GM23338 (cell line): ENCODE data around the gene XPC. TPM values are rescaled to one million over a fixed set of nuclear protein-coding genes. Genes with fewer than 3 reads are reported as not detected.

Experiments used
- ATAC-seq: fragments of 200-7000 bp; cut with Tn5 transposase; 3 replicates; pipeline ENCODE4 v1.9.1; 2020
- DNase-seq: peaks from one replicate; pipeline ENCODE4 v3.0.0-alpha.2; 2015; ENCODE audit warnings: low spot score
- H2AFZ ChIP-seq: fragments of 200-600 bp; sonication (generic); 2 replicates; pipeline ENCODE4 v1.8.0; 2016; ENCODE audit warnings: antibody characterized with exemption, mild to moderate bottlenecking, moderate library complexity
- H3F3A ChIP-seq: fragments of 200-600 bp; sonication (generic); replicated peaks from 2 replicates; pipeline ENCODE4 v1.8.0; 2017; ENCODE audit warnings: antibody characterized with exemption, mixed run types, low read depth
- H3K27ac ChIP-seq: fragments of 200-600 bp; sonication (generic); 2 replicates; pipeline ENCODE4 v1.6.1; 2016; ENCODE audit warnings: low read depth
- H3K27me3 ChIP-seq: fragments of 200-600 bp; sonication (generic); 2 replicates; pipeline ENCODE4 v1.8.0; 2016; ENCODE audit warnings: mild to moderate bottlenecking, mixed run types, moderate library complexity; ENCODE audit not compliant: insufficient read depth
- H3K36me3 ChIP-seq: fragments of 200-600 bp; sonication (generic); 2 replicates; pipeline ENCODE4 v1.8.0; 2016; ENCODE audit warnings: mild to moderate bottlenecking; ENCODE audit not compliant: insufficient read depth
- H3K4me1 ChIP-seq: fragments of 200-600 bp; sonication (generic); 2 replicates; pipeline ENCODE4 v1.8.0; 2016; ENCODE audit warnings: mild to moderate bottlenecking, moderate library complexity; ENCODE audit not compliant: insufficient read depth
- H3K4me2 ChIP-seq: fragments of 200-600 bp; sonication (generic); 2 replicates; pipeline ENCODE4 v1.7.1; 2017; ENCODE audit warnings: mixed run types
- H3K4me3 ChIP-seq: fragments of 200-600 bp; sonication (generic); 2 replicates; pipeline ENCODE4 v1.6.1; 2016; ENCODE audit warnings: mixed run types
- H3K79me2 ChIP-seq: fragments of 200-600 bp; sonication (generic); replicated peaks from 2 replicates; pipeline ENCODE4 v1.8.0; 2017; ENCODE audit warnings: mild to moderate bottlenecking; ENCODE audit not compliant: insufficient read depth
- H3K9me2 ChIP-seq: fragments of 200-600 bp; sonication (generic); 2 replicates; pipeline ENCODE4 v1.8.0; 2017; ENCODE audit not compliant: insufficient read depth
- H4K20me1 ChIP-seq: fragments of 200-600 bp; sonication (generic); replicated peaks from 2 replicates; pipeline ENCODE4 v1.8.0; 2017; ENCODE audit warnings: mild to moderate bottlenecking; ENCODE audit not compliant: insufficient read depth
- H3K27ac Mint-ChIP-seq: 2 replicates; pipeline ENCODE4 v1.8.0; 2020; ENCODE audit warnings: inconsistent platforms, mild to moderate bottlenecking, moderate library complexity, mixed read lengths
- H3K27me3 Mint-ChIP-seq: 3 replicates; pipeline ENCODE4 v1.8.0; 2022; ENCODE audit warnings: low read depth, mild to moderate bottlenecking, moderate library complexity, mixed read lengths, inconsistent platforms; ENCODE audit not compliant: insufficient read depth, poor library complexity
- H3K36me3 Mint-ChIP-seq: 3 replicates; pipeline ENCODE4 v1.8.0; 2021; ENCODE audit warnings: low read depth, mild to moderate bottlenecking, inconsistent platforms, moderate library complexity, mixed read lengths
- H3K4me1 Mint-ChIP-seq: 3 replicates; pipeline ENCODE4 v1.8.0; 2020; ENCODE audit warnings: mild to moderate bottlenecking, inconsistent platforms, mixed read lengths
- H3K4me3 Mint-ChIP-seq: 3 replicates; pipeline ENCODE4 v1.8.0; 2021; ENCODE audit warnings: moderate library complexity, mild to moderate bottlenecking, inconsistent platforms, mixed read lengths
- H3K9me3 Mint-ChIP-seq: 3 replicates; pipeline ENCODE4 v1.8.0; 2020; ENCODE audit warnings: moderate library complexity, mild to moderate bottlenecking, inconsistent platforms, mixed read lengths
- CREB1 ChIP-seq: fragments of 250-450 bp; sonication (Bioruptor Pico); IDR thresholded peaks from 2 replicates; pipeline ENCODE4 v1.5.0; 2020; ENCODE audit warnings: low read depth, mild to moderate bottlenecking, moderate library complexity
- EZH2 ChIP-seq: fragments of 200-600 bp; sonication (generic); IDR thresholded peaks from one replicate; pipeline ENCODE4 v1.8.0; 2017; ENCODE audit warnings: antibody characterized with exemption, mild to moderate bottlenecking, low read depth; ENCODE audit not compliant: unreplicated experiment
- EZH2phosphoT487 ChIP-seq: fragments of 200-600 bp; sonication (generic); IDR thresholded peaks from one replicate; pipeline ENCODE4 v1.8.1; 2018; ENCODE audit warnings: antibody characterized with exemption; ENCODE audit not compliant: unreplicated experiment
- NANOG ChIP-seq: IDR thresholded peaks from 2 replicates; pipeline ENCODE4 v1.6.1; 2016; ENCODE audit warnings: antibody characterized with exemption, borderline replicate concordance
- STAT1 ChIP-seq: IDR thresholded peaks from one replicate; pipeline ENCODE4 v1.6.1; 2016; ENCODE audit warnings: antibody characterized with exemption; ENCODE audit not compliant: unreplicated experiment
- ZNF331 ChIP-seq: fragments of 250-450 bp; sonication (Bioruptor Pico); IDR thresholded peaks from 2 replicates; pipeline ENCODE4 v1.5.0; 2020; ENCODE audit warnings: low read depth, mild to moderate bottlenecking, moderate library complexity
- polyA plus RNA-seq: library from polyadenylated mRNA; unstranded; fragments of >200 nt; fragmentation: Nextera tagmentation; extraction: Ambion mirVana; gene quantifications from 2 replicates; pipeline ENCODE4 v1.2.1, GENCODE V29; 2016
- total RNA-seq: library from RNA; depleted of rRNA; stranded (reverse); fragments of >200 nt; shearing (Covaris generic); gene quantifications from 2 replicates; pipeline ENCODE4 v1.2.3, GENCODE V29; 2014
- TF ChIP-seq, protein P1 (sequence below): IDR thresholded peaks from one replicate; pipeline ENCODE4 v1.6.1; 2018; ENCODE audit warnings: antibody characterized with exemption; ENCODE audit not compliant: unreplicated experiment
- TF ChIP-seq, protein P2 (sequence below): IDR thresholded peaks from 2 replicates; pipeline ENCODE4 v1.6.1; 2016; ENCODE audit warnings: antibody characterized with exemption
- TF ChIP-seq, protein P3 (sequence below): fragments of 250-450 bp; sonication (Bioruptor Pico); IDR thresholded peaks from 2 replicates; pipeline ENCODE4 v1.5.0; 2020; ENCODE audit warnings: mild to moderate bottlenecking, moderate library complexity

Gene XPC
- total and polyA plus RNA-seq, 2 experiments from 2014 or later = 34.9 to 41.5 TPM

DNA sequence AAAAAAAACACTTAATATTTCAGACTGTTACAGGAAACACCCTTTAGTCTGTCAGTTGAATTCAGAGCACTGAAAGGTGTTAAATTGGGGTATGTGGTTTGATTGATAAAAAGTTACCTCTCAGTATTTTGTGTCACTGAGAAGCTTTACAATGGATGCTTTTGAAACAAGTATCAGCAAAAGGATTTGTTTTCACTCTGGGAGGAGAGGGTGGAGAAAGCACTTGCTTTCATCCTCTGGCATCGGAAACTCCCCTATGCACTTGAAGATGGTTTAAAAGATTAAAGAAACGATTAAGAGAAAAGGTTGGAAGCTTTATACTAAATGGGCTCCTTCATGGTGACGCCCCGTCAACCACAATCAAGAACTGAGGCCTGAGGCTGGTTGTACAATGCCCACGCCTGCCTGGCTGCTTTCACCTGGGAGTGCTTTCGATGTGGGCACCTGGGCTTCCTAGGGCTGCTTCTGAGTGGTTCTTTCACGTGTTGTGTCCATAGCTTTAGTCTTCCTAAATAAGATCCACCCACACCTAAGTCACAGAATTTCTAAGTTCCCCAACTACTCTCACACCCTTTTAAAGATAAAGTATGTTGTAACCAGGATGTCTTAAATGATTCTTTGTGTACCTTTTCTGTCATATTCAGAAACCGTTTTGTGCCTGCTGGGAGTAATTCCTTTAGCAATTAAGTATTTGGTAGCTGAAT is 35.7 kb downstream of the XPC start (continued):
- TF ChIP-seq, protein P1, sequence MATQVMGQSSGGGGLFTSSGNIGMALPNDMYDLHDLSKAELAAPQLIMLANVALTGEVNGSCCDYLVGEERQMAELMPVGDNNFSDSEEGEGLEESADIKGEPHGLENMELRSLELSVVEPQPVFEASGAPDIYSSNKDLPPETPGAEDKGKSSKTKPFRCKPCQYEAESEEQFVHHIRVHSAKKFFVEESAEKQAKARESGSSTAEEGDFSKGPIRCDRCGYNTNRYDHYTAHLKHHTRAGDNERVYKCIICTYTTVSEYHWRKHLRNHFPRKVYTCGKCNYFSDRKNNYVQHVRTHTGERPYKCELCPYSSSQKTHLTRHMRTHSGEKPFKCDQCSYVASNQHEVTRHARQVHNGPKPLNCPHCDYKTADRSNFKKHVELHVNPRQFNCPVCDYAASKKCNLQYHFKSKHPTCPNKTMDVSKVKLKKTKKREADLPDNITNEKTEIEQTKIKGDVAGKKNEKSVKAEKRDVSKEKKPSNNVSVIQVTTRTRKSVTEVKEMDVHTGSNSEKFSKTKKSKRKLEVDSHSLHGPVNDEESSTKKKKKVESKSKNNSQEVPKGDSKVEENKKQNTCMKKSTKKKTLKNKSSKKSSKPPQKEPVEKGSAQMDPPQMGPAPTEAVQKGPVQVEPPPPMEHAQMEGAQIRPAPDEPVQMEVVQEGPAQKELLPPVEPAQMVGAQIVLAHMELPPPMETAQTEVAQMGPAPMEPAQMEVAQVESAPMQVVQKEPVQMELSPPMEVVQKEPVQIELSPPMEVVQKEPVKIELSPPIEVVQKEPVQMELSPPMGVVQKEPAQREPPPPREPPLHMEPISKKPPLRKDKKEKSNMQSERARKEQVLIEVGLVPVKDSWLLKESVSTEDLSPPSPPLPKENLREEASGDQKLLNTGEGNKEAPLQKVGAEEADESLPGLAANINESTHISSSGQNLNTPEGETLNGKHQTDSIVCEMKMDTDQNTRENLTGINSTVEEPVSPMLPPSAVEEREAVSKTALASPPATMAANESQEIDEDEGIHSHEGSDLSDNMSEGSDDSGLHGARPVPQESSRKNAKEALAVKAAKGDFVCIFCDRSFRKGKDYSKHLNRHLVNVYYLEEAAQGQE = no peak
- TF ChIP-seq ZNF331 (CRISPR knock-in tag) (no peak), NANOG (no peak), EZH2 (no peak)
- TF ChIP-seq, protein P2, sequence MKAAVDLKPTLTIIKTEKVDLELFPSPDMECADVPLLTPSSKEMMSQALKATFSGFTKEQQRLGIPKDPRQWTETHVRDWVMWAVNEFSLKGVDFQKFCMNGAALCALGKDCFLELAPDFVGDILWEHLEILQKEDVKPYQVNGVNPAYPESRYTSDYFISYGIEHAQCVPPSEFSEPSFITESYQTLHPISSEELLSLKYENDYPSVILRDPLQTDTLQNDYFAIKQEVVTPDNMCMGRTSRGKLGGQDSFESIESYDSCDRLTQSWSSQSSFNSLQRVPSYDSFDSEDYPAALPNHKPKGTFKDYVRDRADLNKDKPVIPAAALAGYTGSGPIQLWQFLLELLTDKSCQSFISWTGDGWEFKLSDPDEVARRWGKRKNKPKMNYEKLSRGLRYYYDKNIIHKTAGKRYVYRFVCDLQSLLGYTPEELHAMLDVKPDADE = no peak

DNA sequence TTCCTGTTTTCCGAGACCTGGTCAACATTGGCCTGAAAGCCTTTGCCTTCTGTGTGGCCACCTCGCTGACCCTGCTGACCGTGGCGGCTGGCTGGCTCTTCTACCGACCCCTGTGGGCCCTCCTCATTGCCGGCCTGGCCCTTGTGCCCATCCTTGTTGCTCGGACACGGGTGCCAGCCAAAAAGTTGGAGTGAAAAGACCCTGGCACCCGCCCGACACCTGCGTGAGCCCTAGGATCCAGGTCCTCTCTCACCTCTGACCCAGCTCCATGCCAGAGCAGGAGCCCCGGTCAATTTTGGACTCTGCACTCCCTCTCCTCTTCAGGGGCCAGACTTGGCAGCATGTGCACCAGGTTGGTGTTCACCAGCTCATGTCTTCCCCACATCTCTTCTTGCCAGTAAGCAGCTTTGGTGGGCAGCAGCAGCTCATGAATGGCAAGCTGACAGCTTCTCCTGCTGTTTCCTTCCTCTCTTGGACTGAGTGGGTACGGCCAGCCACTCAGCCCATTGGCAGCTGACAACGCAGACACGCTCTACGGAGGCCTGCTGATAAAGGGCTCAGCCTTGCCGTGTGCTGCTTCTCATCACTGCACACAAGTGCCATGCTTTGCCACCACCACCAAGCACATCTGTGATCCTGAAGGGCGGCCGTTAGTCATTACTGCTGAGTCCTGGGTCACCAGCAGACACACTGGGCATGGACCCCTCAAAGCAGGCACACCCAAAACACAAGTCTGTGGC is 36.6 kb downstream of the XPC start:
- H3K4me3 ChIP-seq = no peak overlapping the region
- H3F3A ChIP-seq = no peaks in the 10 kb centered on the region
- no peak for ATAC-seq
- no peak overlapping the region for H3K27ac ChIP-seq
- no peak overlapping the region for H3K27ac Mint-ChIP-seq
- 0 out of 2 replicates have a peak, but pooled peaks cover 4% of the 10 kb centered on the region for H3K4me1 ChIP-seq
- H3K36me3 Mint-ChIP-seq = peaks cover 39% of the 10 kb centered on the region
- H2AFZ ChIP-seq = no peak overlapping the region
- no peaks in the 10 kb centered on the region for H3K27me3 ChIP-seq
- H3K9me2 ChIP-seq = no peaks in the 10 kb centered on the region
- peaks cover 9% of the 10 kb centered on the region for H3K27me3 Mint-ChIP-seq
- no peak for DNase-seq
- H3K9me3 Mint-ChIP-seq = no peaks in the 10 kb centered on the region
- H3K4me1 Mint-ChIP-seq = peaks cover 14% of the 10 kb centered on the region
- no peak overlapping the region for H3K4me2 ChIP-seq
- no peaks in the 10 kb centered on the region for H3K79me2 ChIP-seq
- no peaks in the 10 kb centered on the region for H4K20me1 ChIP-seq
- H3K4me3 Mint-ChIP-seq = no peak overlapping the region
- H3K36me3 ChIP-seq = no peaks in the 10 kb centered on the region; the same call in 1 of the 2 replicates
- TF ChIP-seq EZH2phosphoT487 (no peak), ZNF331 (CRISPR knock-in tag) (no peak), STAT1 (no peak), CREB1 (CRISPR knock-in tag) (no peak)
- TF ChIP-seq, protein P3, sequence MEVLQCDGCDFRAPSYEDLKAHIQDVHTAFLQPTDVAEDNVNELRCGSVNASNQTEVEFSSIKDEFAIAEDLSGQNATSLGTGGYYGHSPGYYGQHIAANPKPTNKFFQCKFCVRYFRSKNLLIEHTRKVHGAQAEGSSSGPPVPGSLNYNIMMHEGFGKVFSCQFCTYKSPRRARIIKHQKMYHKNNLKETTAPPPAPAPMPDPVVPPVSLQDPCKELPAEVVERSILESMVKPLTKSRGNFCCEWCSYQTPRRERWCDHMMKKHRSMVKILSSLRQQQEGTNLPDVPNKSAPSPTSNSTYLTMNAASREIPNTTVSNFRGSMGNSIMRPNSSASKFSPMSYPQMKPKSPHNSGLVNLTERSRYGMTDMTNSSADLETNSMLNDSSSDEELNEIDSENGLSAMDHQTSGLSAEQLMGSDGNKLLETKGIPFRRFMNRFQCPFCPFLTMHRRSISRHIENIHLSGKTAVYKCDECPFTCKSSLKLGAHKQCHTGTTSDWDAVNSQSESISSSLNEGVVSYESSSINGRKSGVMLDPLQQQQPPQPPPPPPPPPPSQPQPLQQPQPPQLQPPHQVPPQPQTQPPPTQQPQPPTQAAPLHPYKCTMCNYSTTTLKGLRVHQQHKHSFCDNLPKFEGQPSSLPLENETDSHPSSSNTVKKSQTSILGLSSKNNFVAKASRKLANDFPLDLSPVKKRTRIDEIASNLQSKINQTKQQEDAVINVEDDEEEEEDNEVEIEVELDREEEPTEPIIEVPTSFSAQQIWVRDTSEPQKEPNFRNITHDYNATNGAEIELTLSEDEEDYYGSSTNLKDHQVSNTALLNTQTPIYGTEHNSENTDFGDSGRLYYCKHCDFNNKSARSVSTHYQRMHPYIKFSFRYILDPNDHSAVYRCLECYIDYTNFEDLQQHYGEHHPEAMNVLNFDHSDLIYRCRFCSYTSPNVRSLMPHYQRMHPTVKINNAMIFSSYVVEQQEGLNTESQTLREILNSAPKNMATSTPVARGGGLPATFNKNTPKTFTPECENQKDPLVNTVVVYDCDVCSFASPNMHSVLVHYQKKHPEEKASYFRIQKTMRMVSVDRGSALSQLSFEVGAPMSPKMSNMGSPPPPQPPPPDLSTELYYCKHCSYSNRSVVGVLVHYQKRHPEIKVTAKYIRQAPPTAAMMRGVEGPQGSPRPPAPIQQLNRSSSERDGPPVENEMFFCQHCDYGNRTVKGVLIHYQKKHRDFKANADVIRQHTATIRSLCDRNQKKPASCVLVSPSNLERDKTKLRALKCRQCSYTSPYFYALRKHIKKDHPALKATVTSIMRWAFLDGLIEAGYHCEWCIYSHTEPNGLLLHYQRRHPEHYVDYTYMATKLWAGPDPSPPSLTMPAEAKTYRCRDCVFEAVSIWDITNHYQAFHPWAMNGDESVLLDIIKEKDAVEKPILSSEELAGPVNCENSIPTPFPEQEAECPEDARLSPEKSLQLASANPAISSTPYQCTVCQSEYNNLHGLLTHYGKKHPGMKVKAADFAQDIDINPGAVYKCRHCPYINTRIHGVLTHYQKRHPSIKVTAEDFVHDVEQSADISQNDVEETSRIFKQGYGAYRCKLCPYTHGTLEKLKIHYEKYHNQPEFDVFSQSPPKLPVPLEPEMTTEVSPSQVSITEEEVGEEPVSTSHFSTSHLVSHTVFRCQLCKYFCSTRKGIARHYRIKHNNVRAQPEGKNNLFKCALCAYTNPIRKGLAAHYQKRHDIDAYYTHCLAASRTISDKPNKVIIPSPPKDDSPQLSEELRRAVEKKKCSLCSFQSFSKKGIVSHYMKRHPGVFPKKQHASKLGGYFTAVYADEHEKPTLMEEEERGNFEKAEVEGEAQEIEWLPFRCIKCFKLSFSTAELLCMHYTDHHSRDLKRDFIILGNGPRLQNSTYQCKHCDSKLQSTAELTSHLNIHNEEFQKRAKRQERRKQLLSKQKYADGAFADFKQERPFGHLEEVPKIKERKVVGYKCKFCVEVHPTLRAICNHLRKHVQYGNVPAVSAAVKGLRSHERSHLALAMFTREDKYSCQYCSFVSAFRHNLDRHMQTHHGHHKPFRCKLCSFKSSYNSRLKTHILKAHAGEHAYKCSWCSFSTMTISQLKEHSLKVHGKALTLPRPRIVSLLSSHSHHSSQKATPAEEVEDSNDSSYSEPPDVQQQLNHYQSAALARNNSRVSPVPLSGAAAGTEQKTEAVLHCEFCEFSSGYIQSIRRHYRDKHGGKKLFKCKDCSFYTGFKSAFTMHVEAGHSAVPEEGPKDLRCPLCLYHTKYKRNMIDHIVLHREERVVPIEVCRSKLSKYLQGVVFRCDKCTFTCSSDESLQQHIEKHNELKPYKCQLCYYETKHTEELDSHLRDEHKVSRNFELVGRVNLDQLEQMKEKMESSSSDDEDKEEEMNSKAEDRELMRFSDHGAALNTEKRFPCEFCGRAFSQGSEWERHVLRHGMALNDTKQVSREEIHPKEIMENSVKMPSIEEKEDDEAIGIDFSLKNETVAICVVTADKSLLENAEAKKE = no peak
